NCI-H82 treated with DMSO at 0.1 percent for 48 hours (cell line): ENCODE data around the gene DNAJB11.
"Not testable (repeated sequence)": the region's sequence is repeated elsewhere in the genome, so short reads cannot be mapped to it uniquely, and the experiment has no call there.

ENCODE experiments used
- DNase-seq: peaks from one replicate; lab custom pipeline; 2025; ENCODE audit not compliant: unreplicated experiment; lab: John Stamatoyannopoulos, UW

Gene DNAJB11

DNA sequence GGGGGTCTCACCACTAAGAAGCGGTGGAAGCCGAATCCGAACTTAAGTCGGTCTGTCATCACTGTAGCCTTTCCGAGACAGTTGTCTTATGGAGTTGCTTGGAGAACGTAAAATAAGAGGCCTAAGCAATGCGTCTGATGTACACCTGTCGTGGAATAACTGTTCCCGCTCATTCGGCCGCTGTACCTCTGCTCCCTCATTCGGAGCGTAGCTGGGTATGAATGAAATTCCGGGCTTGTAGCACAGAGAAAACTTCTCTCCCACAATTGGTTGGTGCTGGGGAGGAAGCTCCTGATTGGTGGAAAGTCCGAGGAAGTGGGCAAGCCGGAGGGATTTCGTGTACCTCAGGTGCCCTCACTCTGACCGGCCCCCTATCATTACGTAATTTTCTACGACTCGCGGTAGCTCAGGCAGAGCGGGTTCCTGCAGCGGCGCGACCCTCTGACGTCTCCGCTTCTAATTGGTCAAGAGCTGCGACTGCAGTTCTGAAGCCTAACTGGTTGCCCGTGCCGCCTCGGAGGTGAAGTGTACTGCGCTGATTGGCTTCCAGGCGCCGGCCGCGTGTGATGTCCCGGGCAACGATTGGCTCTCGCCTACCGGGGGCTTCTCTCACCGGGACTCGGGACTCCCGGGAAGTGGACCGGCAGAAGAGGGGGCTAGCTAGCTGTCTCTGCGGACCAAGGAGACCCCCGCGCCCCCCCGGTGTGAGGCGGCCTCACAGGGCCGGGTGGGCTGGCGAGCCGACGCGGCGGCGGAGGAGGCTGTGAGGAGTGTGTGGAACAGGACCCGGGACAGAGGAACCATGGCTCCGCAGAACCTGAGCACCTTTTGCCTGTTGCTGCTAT lies at the start of gene DNAJB11:
TSS of gene DNAJB11 (plus strand) at position 625 of the 845 bp plus-strand sequence. CDS start at position 803, 178 bp downstream.
- peak; percentile 99 for DNase-seq

- DNase-seq = no peak
Observed at GRCh38 chr3:186520957-186521842, 49.3 kb upstream of the DNAJB11 start.

DNA sequence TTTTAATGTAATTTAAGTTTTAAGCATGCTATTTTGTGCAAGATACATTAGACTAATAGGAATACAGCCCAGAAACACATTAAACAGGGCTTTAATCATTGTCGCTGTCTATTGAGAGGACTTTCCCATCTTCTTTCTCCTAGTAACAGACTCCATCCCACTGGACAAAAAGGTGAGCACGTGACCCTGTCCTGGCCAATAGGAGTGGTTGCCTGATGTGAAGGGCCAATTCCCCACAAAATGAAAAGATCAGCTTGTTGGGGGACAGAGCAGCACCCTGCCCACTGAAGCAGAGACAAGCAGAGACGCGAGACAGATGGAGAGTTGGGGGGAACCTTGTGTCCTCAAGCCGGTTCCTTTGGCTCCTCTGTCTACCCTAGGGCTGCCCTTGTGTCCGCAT lies 47.5 kb upstream of the DNAJB11 start:
- no peak for DNase-seq

DNA sequence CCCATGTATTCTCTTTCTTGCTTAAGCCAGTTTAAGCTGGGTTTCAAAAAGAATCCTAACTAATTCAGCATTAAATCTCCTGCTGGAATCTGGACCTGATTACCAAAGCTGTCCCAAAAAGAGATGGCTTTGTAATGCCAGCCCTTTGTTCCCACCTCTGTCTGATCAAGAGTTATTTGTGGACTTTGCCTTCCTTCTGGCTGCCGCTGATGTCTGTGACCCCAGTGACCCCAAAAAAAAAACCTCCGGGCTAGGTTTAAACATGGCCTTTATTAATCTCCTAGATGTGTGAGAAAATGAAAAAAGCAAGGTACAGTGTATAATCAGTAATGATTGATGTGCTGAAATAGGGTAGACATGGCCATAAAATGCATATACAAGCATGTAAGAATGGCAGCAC lies 47.1 kb upstream of the DNAJB11 start:
- DNase-seq = no peak

DNA sequence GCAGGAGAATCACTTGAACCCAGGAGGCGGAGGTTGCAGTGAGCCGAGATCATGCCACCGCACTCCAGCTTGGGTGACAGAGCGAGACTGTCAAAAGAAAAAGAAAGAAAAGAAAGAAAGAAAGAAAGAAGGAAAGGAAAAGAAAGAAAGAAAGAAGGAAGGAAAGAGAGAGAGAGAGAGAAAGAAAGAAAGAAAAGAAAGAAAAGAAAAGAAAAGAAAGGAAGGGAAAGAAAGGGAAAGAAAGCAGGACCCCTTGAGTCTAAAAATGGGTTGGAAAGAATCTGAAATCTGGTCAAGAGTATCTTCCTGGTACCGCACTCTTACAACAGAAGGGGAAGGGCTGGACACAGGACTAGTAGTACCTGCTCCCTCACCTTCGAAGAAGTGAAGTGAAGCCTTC lies 45.9 kb upstream of the DNAJB11 start:
- DNase-seq = no peak

- no peak for DNase-seq
Observed at GRCh38 chr3:186525369-186526255, 44.9 kb upstream of the DNAJB11 start.

- no peak for DNase-seq
Observed at GRCh38 chr3:186526256-186526606, 44.3 kb upstream of the DNAJB11 start.

- no peak for DNase-seq
Observed at GRCh38 chr3:186529201-186529999, 41.1 kb upstream of the DNAJB11 start.

DNA sequence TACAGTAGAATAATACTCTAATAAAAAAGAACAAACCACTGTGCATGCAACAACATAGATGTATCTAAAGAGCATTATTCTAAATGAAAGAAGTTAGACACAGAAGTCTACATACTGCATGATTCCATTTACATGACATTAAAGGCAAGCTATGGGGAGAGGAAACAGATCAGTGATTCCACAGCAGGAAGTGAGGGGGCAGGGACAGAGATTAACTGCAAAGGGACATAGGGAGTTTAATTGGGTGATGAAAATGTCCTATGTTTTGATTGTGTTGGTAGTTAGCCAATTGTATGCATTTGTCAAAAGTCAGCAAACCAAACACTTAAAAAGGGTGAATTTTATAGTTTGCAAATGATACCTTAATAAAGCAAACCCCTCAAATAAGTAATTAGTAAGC lies 40.1 kb upstream of the DNAJB11 start:
- no peak for DNase-seq

GRCh38 chr3:186531694-186532093 lies 38.8 kb upstream of the DNAJB11 start:
- not testable (repeated sequence) for DNase-seq

DNA sequence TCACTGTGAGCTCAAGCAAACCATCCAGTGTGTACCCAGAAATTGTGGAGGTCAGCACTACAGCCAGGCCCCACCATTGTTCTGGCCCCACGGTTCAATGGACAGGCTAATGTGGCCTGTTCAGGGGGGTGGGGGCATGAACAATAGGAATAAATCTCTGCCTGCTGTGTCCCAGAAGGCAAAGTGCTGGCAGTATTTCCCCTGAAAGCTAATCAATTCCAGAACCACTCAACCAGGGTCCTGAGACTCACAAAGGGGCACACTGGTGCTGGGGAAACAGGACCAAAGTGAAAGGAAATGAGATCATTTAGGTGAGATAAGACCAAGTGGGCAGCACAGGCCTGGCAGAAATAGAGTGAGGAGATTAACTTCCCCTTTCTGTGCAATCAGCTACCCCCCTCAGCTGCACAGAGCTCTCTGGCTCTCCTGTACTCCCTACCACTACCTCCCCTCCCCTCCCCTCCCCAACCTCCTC lies 37.9 kb upstream of the DNAJB11 start:
- DNase-seq = no peak

DNA sequence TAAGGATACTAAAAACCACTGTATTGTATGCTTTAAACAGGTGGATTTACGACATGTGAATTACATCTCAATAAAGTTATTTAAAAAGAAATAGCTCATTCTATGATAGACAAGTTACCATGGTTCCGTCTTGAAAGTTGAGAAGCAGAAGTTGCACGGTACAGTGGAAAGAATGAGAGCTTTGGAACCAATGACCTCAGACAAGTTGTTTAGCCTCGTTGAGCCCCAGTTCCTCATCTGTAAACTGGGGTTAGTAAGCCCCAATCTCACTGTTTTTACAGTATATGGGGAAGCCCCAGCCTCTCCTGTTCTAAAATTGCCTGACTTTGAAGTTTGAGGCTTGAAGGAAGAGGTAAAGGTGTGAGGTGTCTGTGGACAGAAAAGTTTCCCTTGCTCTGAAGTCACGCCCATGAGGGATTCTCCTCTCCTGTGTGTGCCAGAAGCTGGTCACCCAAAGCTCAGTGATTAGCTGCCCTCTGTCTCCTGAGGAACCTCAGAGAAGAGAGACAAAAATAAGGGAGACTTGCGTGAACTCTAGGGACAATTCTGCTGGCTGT lies 36.3 kb upstream of the DNAJB11 start:
- DNase-seq = no peak

DNA sequence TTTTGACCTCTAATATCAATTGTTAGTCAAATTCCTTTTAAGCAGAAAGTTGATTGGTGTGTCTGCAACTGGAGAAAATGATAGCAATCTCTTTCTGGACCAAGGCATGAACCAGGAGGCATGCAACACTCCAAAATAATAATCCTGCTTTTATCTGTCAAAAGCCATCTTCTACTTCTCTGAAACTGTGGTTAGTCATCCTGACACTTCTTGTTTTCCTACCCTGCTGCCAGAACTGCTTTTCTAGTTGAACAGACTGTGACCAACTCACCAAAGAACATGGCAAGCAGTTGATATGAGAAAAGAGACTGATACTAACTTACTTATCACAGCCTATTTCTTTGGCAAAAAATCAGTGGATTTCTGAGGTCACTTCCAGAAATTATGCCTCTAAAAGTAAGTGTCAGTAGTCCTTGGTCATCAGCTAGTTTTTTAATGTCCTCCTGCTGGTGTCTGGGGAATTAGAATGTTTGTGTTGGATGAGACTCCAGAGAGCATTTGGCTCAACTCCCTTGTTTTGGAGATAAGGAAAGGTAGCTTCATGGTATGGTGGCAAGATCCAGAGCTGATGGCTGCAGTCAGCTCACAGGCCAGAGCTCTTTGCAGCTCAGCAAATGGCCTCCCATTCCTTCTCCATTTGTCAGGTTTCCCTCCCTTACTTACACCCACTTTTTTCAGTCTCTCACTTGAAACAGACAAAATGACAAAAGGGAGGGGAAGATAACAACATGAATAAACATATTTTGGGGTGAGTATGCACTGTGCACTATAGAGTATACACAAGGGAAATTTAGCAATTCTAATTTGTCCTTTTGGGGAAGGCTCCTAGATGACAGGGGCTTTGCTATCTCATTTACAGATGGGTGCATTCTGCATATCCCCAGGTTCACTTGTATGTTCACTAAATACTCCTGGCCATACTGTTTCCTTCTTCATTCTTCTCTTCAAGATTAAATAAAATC lies 33.4 kb upstream of the DNAJB11 start:
- no peak for DNase-seq

DNA sequence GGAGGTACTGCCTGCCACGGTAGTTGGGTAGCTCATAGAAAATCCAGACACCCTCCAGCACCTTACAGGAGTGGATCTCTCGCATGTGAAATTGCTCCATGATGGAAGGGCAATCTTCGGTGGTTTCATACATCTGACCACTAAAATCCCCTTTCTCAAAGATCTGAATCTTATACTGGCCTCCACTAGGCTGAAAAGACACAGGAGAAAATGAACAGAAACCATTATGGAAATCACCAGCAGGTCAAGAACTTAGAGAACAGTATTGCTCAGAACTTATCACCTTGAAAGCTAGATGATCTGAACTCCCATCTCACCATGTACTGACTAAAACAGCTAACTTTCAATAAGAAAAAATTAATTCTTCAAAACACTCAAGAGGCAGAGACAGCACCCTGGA lies 31.7 kb upstream of the DNAJB11 start:
- no peak for DNase-seq

- peak; percentile 37 for DNase-seq
Observed at GRCh38 chr3:186540221-186540834, 30.2 kb upstream of the DNAJB11 start.

GRCh38 chr3:186540835-186541226 lies 29.7 kb upstream of the DNAJB11 start:
- no peak for DNase-seq

GRCh38 chr3:186544281-186544680 lies 26.2 kb upstream of the DNAJB11 start, which contains the start of gene CRYGS:
Gene CRYGS (minus strand): TSS chr3:186544380. CDS start chr3:186544326, 54 bp downstream.
- DNase-seq = no peak

- no peak for DNase-seq
Observed at GRCh38 chr3:186549497-186549896, 21.0 kb upstream of the DNAJB11 start.
